ENCODE measurements around the gene WDR77.

Gene WDR77

DNA sequence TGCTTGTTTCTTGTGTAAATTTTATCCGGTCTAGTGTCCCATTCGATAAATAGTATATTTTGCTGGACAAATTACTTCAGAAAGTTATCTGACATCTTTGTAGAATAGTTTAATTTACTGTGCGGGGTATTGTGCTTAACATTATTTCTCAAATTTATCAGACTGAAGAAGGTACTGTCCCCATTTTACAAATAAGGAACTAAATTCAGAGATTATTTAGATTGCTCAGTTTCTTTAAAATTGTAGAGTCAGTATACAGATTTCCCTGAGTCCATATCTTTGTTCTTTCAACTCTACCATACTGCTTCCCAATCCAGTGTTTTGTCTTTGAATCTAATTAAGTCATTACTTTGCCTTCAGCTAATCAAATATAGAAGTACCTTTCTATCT lies 6.6 kb upstream of the WDR77 start:
- Mint-ChIP-seq H3K4me1 (ENCODE audit: low read depth) (peaks cover 66% of the 10 kb centered on the region), H3K4me3 (peak overlapping the region; percentile 25), H3K9me3 (ENCODE audit: low read depth) (no peaks in the 10 kb centered on the region), H3K27ac (peak overlapping the region; percentile 71), H3K27me3 (no peaks in the 10 kb centered on the region), H3K36me3 (peaks cover 21% of the 10 kb centered on the region)

DNA sequence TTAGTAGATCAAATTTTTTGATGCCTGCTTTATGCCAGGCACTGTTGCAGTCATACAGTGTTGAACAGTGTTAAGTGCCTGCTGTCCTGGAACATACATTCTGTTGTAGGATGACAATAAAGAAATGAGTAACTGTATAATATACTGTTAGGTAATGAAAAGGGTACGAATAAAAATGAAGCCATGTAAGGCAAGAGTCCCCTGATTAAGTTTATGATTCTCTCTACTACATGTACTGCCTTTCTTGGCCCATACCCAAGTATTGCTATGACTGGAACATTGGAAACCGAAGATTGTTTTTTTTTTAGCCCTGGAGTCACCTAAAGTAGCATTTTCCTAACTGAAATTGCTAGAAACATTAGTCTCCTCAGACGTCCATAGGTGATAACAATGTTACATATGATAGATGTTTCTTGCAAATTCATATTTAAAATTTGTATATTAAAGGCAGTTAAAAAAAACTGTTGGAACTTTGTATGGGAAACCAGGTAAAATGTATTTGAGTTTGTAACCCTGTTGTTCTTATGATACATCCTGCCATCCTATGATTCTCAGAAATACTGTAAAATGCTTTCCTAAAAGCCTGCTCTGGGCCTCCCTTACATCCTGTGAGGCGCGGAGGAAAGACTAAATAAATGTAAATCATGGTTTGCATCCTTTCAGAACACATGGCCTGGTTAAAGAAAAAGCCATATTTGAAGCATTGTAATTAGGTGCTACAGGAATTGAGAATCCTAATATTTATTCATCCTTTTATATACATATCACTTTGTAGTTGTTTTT lies 6.0 kb upstream of the WDR77 start:
- peak overlapping the region; percentile 71 for H3K27ac Mint-ChIP-seq
- H3K9me3 Mint-ChIP-seq (ENCODE audit: low read depth): no peaks in the 10 kb centered on the region
- H3K27me3 Mint-ChIP-seq: no peaks in the 10 kb centered on the region
- H3K4me1 Mint-ChIP-seq (ENCODE audit: low read depth): peaks cover 67% of the 10 kb centered on the region
- peak overlapping the region; percentile 42 for H3K4me3 Mint-ChIP-seq
- H3K36me3 Mint-ChIP-seq: peaks cover 20% of the 10 kb centered on the region

DNA sequence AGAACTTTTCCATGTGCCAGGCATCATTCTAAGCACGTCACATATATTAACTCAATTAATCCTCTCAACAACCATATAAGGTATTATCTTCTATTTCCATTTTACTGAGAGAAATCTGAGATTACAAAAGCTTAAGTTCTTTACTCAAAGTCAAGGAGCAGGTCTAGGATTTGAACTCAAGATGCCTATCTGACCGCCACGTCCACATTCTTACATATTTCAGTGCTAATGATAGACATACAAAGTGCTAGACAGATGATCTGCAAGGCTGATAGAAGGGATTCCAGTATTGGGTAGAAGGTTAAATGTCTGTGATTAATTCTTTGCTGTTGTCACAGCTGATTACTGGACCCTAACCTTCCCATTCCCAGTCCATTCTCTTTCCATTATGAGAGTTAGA lies 4.7 kb upstream of the WDR77 start:
- Mint-ChIP-seq H3K36me3 (peaks cover 17% of the 10 kb centered on the region), H3K4me3 (peak overlapping the region; percentile 23)

DNA sequence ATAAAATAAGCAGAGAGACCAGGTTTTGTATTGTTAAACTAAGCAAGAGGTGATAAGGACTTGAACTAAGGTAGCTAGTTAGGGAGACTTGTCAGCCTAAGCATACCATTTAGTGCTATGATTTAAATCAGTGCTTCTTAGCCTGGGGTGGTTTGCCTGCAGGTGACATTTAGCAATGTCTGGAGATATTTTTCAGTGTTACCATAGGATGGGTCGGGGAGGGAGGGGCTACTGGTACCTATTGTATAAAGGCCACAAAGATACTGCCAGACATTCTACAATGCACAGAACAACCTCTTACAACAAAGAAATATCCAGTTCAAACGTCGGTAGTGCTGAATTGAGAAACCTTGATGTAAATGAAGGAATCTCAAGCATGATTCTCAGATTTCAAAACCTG lies 3.5 kb upstream of the WDR77 start:
- peaks cover 22% of the 10 kb centered on the region for H3K36me3 Mint-ChIP-seq
- H3K27ac Mint-ChIP-seq: peak overlapping the region; percentile 10
- H3K4me3 Mint-ChIP-seq: peak overlapping the region; percentile 0
- no peaks in the 10 kb centered on the region for H3K27me3 Mint-ChIP-seq
- H3K9me3 Mint-ChIP-seq (ENCODE audit: low read depth): no peaks in the 10 kb centered on the region
- H3K4me1 Mint-ChIP-seq (ENCODE audit: low read depth): peaks cover 74% of the 10 kb centered on the region

More for the DNA sequence above, 4.7 kb upstream of the WDR77 start:
- peaks cover 68% of the 10 kb centered on the region for H3K4me1 Mint-ChIP-seq (ENCODE audit: low read depth)
- H3K27me3 Mint-ChIP-seq: no peaks in the 10 kb centered on the region
- peak overlapping the region; percentile 72 for H3K27ac Mint-ChIP-seq
- H3K9me3 Mint-ChIP-seq (ENCODE audit: low read depth): no peaks in the 10 kb centered on the region

DNA sequence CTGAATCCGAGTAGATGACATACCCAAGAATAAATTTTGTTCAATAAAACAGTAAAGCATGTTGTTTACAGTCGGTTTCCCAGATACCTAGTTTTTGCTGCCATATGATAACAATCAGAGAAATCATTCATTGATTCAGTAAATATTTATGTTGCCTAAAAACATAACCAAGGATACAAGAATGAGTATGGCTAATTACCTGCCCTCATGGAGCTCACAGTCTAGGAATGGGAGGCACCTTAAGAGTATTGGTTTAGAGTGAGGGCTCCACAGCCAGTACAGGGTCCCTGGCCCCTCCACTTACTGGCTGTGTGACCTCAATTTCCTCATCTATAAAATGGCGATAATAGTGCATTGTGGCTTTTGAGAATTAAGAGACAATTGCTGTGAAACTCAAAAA lies 1.1 kb upstream of the WDR77 start:
- no peaks in the 10 kb centered on the region for H3K27me3 Mint-ChIP-seq
- H3K27ac Mint-ChIP-seq: peak overlapping the region; percentile 99
- peaks cover 27% of the 10 kb centered on the region for H3K36me3 Mint-ChIP-seq
- H3K4me1 Mint-ChIP-seq (ENCODE audit: low read depth): peaks cover 81% of the 10 kb centered on the region
- no peaks in the 10 kb centered on the region for H3K9me3 Mint-ChIP-seq (ENCODE audit: low read depth)
- peak overlapping the region; percentile 100 for H3K4me3 Mint-ChIP-seq

DNA sequence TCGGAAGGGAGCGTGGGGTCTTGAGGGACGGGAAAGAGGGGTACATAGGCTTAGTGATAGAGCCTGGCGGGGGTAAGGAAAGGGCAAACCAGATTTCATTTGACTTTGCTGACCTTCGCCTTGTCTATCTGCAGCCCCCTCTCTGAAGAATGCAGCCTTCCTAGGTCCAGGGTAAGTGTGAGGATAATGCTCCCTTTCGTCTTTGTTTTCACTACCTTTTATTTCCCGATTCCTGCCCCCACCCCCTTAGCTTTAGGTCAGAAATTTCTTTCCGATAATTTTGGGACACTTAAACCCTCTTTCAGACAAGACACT lies 604 bp upstream of the WDR77 start:
- Mint-ChIP-seq H3K36me3 (peaks cover 25% of the 10 kb centered on the region), H3K27me3 (no peaks in the 10 kb centered on the region), H3K4me3 (peak overlapping the region; percentile 100), H3K4me1 (ENCODE audit: low read depth) (peaks cover 81% of the 10 kb centered on the region), H3K9me3 (ENCODE audit: low read depth) (no peaks in the 10 kb centered on the region), H3K27ac (peak overlapping the region; percentile 99)

DNA sequence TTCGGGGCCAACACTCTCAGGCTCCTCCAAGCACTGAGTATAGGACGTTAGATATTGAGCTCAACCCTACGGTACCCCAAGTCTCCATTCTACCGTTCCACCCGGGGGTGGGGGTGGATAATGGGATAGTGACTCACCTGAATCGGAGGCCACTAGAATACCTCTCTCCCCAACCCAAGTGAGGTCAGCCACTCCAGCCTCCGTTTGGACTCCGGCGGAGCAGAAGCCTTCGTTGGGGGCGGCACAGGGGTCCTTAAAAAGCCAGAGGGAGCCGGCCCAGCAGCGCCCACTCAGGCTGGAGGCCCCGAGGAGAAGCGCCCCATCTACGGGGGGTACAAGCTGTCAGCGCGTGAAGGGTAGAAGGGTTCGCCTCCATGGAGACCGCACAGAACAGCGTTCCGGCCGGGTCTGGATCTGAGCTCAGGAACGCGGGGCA lies 556 bp downstream of the WDR77 start:
- Mint-ChIP-seq H3K27ac (peak overlapping the region; percentile 99), H3K4me1 (ENCODE audit: low read depth) (peaks cover 78% of the 10 kb centered on the region), H3K9me3 (ENCODE audit: low read depth) (no peaks in the 10 kb centered on the region), H3K4me3 (peak overlapping the region; percentile 100), H3K36me3 (peaks cover 27% of the 10 kb centered on the region), H3K27me3 (no peaks in the 10 kb centered on the region)

DNA sequence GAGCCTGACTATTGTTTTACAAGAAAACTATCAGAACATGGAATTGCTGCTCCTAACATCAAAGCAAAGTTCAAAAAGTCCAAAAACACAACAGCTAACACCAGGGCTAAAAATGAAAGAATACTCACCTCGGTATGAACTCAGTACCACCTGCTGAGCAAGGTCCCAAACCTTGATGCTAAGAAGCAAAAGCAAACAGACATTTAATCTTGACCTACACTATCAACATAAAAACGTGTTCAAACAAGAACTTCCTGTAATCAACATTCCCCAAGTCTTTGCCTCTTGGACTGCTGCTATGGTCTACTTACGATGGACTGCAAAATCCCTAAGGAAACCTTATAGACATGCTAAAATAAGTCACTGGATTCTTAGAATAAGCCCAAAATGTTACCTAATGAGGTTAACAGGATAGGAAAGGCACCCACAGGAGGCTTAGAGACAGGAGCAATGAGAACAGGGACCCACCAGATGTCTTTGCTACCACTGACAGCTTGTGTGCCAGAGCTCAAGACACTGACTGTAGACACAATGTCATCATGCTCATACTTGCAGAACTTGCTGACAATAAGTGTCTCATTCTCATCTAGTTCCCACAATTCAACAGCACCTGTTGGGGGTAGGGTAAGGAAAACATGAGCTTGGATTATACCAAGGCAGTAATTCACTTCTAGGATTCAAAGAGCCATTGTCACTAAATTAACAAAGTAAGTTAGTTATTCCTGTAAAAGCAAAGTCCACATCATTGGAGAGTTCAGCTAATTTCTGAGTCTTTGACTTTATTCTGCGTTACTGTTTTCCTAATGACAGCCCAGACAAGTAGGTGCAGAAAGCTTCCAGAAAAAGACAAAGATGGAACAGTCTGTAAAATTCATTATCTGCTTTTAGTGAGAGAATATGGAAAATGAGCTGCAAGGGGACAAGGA lies 1.8 kb downstream of the WDR77 start:
- Mint-ChIP-seq H3K4me1 (ENCODE audit: low read depth) (peaks cover 74% of the 10 kb centered on the region), H3K36me3 (peaks cover 30% of the 10 kb centered on the region), H3K27me3 (no peaks in the 10 kb centered on the region), H3K4me3 (peak overlapping the region; percentile 100), H3K27ac (peak overlapping the region; percentile 99), H3K9me3 (ENCODE audit: low read depth) (no peaks in the 10 kb centered on the region)

DNA sequence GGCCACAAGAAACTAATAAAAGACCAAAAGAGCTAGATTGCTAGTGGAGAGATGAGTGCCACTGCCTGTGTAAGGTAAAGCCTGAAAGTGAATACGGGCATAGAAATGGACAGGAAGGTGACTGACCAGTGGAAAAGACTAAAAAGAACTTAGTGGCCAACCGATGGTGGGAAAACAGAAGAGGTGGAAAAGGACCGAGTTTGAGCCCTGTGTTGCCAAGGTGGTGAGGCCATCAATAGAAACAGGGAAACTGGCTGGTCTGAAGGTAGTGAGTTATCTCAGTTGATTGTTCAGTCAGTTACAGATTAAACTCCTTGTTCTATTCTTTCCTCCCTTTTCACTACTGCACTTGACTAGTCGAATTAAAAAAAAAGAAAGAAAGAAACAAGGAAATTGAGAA lies 2.5 kb downstream of the WDR77 start:
- Mint-ChIP-seq H3K4me1 (ENCODE audit: low read depth) (peaks cover 73% of the 10 kb centered on the region), H3K27ac (peak overlapping the region; percentile 58), H3K27me3 (no peaks in the 10 kb centered on the region), H3K9me3 (ENCODE audit: low read depth) (no peaks in the 10 kb centered on the region), H3K4me3 (peak overlapping the region; percentile 100), H3K36me3 (peaks cover 29% of the 10 kb centered on the region)

DNA sequence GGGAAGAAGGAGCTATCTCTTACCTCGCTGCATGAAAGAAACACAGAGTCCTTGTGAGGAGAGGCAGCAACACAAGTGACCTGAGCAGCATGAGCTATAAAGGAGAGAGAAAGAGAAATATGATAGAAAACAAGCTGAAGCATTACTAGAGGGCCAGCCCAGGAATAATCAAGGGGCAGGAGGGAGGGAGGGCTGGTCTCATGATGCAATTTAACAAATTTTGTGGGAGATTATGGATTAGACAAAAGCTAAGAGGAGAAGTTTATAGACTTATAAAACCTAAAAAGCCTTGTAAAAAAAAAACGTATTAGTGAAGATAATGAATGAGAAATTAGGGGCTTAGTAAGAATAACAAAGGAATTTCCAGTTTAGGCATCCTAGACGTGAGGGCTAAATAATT lies 5.0 kb downstream of the WDR77 start:
- no peaks in the 10 kb centered on the region for H3K27me3 Mint-ChIP-seq
- H3K36me3 Mint-ChIP-seq: peaks cover 30% of the 10 kb centered on the region
- no peak overlapping the region for H3K4me3 Mint-ChIP-seq
- H3K9me3 Mint-ChIP-seq (ENCODE audit: low read depth): no peaks in the 10 kb centered on the region
- peak overlapping the region; percentile 54 for H3K27ac Mint-ChIP-seq
- H3K4me1 Mint-ChIP-seq (ENCODE audit: low read depth): peaks cover 67% of the 10 kb centered on the region

DNA sequence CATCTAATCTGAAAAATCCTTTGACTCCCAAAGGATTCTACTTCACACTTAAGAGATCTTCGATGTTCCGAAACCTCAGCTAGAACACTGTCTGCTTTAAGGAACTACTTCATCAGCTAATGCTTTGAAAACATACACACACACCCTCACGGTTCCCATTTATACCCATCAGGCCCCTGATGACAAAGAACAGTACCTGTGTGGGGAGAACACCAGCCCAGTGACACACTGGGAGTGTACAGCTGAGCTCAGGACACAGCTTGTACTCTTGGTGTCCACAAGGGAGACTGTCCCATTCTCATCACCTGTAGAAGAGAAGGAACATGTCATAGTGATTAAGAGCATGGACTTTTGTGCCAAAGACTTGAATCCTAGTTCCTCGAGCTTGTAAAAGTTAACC lies 6.6 kb downstream of the WDR77 start:
- Mint-ChIP-seq H3K27me3 (no peaks in the 10 kb centered on the region), H3K4me1 (ENCODE audit: low read depth) (peaks cover 57% of the 10 kb centered on the region), H3K9me3 (ENCODE audit: low read depth) (no peaks in the 10 kb centered on the region), H3K36me3 (peaks cover 25% of the 10 kb centered on the region), H3K4me3 (no peak overlapping the region), H3K27ac (peak overlapping the region; percentile 66)

DNA sequence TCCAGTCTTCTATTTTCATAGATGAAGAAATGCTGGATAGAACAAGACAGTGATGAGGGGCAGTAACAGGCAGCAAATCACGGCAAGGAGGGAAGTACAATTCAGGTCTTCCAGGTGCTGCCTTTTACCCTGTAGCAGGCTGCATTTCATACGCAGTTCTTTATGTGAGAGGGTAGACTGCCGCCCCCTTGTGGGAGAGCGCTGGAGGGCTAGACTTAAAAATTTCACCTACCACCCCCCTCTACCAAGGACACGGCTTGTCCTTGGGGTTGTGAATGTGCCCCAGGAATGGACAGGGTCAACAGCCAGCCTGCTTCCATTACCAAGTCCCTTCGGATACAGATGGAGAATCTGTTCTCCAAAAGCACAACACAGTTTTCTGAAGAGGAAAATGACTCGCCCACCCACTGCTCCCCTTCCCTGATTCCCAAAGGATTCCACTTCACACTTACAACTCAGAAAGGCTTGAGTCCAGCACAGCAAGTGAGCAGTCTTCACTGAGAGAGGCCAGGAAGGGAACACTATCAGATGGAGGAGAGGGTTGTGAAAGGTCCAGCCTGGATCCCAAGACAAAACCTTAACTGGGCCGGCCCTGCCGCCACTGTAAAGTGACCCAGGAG lies 7.4 kb downstream of the WDR77 start:
- Mint-ChIP-seq H3K9me3 (ENCODE audit: low read depth) (no peaks in the 10 kb centered on the region), H3K27ac (peak overlapping the region; percentile 66), H3K4me3 (no peak overlapping the region), H3K36me3 (peaks cover 19% of the 10 kb centered on the region), H3K27me3 (no peaks in the 10 kb centered on the region), H3K4me1 (ENCODE audit: low read depth) (peaks cover 49% of the 10 kb centered on the region)

DNA sequence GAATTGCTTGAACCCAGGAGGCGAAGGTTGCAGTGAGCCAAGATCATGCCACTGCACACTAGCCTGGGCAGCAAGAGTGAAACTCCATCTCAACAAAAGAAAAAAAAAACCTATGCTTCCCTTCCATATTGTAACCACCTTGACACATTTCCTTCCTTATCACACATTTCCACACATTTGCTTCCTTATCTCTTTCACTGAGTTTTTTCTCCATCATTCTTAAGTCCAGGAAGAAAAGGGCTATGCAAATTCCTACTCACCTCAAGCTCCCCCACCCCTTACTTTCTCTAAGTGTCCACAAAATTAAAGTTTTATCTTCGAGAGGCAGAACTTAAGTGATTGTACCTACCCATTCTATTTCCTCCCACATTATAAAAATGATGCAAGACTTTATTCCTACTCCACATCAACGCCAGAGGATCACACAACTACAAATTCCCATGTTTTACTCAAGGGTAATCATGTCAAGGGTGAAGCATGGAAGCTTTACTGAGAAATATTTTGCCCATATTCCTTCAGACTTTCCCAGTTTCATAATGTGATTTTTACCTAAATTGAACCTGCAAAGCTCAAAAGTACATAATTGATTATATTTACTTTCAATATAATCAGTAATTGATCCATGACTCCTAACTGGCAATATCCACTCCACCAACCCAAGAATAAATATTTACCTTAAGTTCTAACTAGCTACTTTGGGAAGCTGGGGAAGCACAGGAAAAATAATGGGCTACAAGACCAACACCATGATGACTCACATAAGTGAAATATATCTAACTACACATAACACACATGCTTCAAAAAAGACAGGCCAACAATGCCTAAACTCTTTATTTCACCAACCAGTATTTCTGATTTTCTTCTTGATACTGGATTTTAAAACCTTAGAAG lies 9.3 kb downstream of the WDR77 start:
- Mint-ChIP-seq H3K27ac (peak overlapping the region; percentile 38), H3K4me3 (no peak overlapping the region), H3K27me3 (no peaks in the 10 kb centered on the region), H3K9me3 (ENCODE audit: low read depth) (no peaks in the 10 kb centered on the region), H3K4me1 (ENCODE audit: low read depth) (peaks cover 31% of the 10 kb centered on the region), H3K36me3 (peaks cover 14% of the 10 kb centered on the region)

DNA sequence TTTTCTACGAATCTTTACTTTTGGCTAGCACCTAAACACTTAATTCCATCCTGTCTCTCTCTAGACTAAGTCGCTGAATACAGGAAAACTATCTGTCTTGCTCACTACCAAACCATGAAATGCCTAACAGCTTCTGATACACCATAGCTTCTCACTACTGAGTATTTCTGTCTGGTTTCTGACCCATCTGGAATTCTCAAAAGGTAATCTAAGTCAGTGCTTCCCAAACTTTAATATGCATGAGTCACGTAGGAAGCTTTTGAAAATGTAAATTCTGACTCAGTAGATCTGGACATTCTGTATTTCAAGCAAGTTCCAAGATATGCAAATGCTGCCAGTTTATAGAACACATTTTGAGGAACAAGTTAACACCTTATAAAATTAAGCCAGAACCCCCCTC lies 12.3 kb downstream of the WDR77 start:
- no peaks in the 10 kb centered on the region for H3K27me3 Mint-ChIP-seq
- no peaks in the 10 kb centered on the region for H3K9me3 Mint-ChIP-seq (ENCODE audit: low read depth)
- no peak overlapping the region for H3K4me3 Mint-ChIP-seq
- peaks cover 11% of the 10 kb centered on the region for H3K4me1 Mint-ChIP-seq (ENCODE audit: low read depth)
- H3K27ac Mint-ChIP-seq: peak overlapping the region; percentile 35
- peaks cover 8% of the 10 kb centered on the region for H3K36me3 Mint-ChIP-seq

All from activated naive CD8-positive, alpha-beta T cell (primary cell).